DOHH2 (cell line): ENCODE results near the gene AKNA.
A peak's percentile ranks its signal among the peaks of the same experiment; 100 is the strongest.

Experiments
- H3F3A ChIP-seq: fragments of 200-600 bp; sonication (generic), shearing (Covaris generic); 2 replicates; pipeline ENCODE4 v1.6.0; 2016; ENCODE audit warnings: antibody characterized with exemption, mild to moderate bottlenecking; ENCODE audit not compliant: control insufficient read depth, insufficient read depth
- H3K27ac ChIP-seq: fragments of 200-600 bp; sonication (generic); 2 replicates; pipeline ENCODE4 v1.5.1; 2014; ENCODE audit warnings: low read depth, mild to moderate bottlenecking, low read length, moderate library complexity
- H3K27me3 ChIP-seq: fragments of 200-600 bp; sonication (generic); 2 replicates; pipeline ENCODE4 v1.6.1; 2014; ENCODE audit warnings: mild to moderate bottlenecking, low read length, mixed read lengths; ENCODE audit not compliant: control insufficient read depth
- H3K36me3 ChIP-seq: fragments of 200-600 bp; sonication (generic); 2 replicates; pipeline ENCODE4 v1.6.1; 2014; ENCODE audit warnings: mild to moderate bottlenecking, low read length, moderate library complexity, mixed read lengths; ENCODE audit not compliant: control insufficient read depth
- H3K4me1 ChIP-seq: fragments of 200-600 bp; sonication (generic); 2 replicates; pipeline ENCODE4 v1.6.1; 2014; ENCODE audit warnings: mild to moderate bottlenecking, low read length, mixed read lengths; ENCODE audit not compliant: control insufficient read depth
- H3K4me2 ChIP-seq: fragments of 200-600 bp; sonication (generic); 2 replicates; pipeline ENCODE4 v1.6.0; 2014; ENCODE audit warnings: mild to moderate bottlenecking, low read length, moderate library complexity
- H3K4me3 ChIP-seq: fragments of 200-600 bp; sonication (generic); 2 replicates; pipeline ENCODE4 v1.5.1; 2014; ENCODE audit warnings: mild to moderate bottlenecking, low read length, mixed read lengths
- H3K79me2 ChIP-seq: fragments of 200-600 bp; sonication (generic); 2 replicates; pipeline ENCODE4 v1.6.1; 2014; ENCODE audit warnings: mild to moderate bottlenecking, low read length, mixed read lengths; ENCODE audit not compliant: control insufficient read depth
- H3K9me2 ChIP-seq: fragments of 200-600 bp; sonication (generic); replicated peaks from 2 replicates; pipeline ENCODE4 v1.6.1; 2014; ENCODE audit warnings: mild to moderate bottlenecking, low read length, mixed read lengths; ENCODE audit not compliant: control insufficient read depth
- H3K9me3 ChIP-seq: fragments of 200-600 bp; sonication (generic); 2 replicates; pipeline ENCODE4 v1.6.1; 2014; ENCODE audit warnings: antibody characterized with exemption, low read length, mixed read lengths; ENCODE audit not compliant: control insufficient read depth, insufficient read depth
- H4K20me1 ChIP-seq: fragments of 200-600 bp; sonication (generic); 2 replicates; pipeline ENCODE4 v1.6.0; 2014; ENCODE audit warnings: low read depth, mild to moderate bottlenecking, antibody characterized with exemption, low read length, moderate library complexity; ENCODE audit not compliant: control insufficient read depth, insufficient read depth
- EZH2phosphoT487 ChIP-seq: fragments of 200-600 bp; sonication (generic); IDR thresholded peaks from 2 replicates; pipeline ENCODE4 v1.6.1; 2017; ENCODE audit warnings: borderline replicate concordance, mild to moderate bottlenecking, antibody characterized with exemption, low read length, moderate library complexity, mixed read lengths
- TF ChIP-seq, protein P1 (sequence below): fragments of 200-600 bp; sonication (generic); IDR thresholded peaks from one replicate; pipeline ENCODE4 v1.5.1; 2014; ENCODE audit warnings: antibody characterized with exemption, mild to moderate bottlenecking, low read depth, low read length; ENCODE audit not compliant: poor library complexity, severe bottlenecking

The AKNA gene

GRCh38 chr9:114349713-114350480 is 37.9 kb downstream of the AKNA start:
- no peaks in the 10 kb centered on the region for H4K20me1 ChIP-seq
- H3K9me3 ChIP-seq, result no peaks in the 10 kb centered on the region
- TF ChIP-seq EZH2phosphoT487, result no peak
- TF ChIP-seq, protein P1, sequence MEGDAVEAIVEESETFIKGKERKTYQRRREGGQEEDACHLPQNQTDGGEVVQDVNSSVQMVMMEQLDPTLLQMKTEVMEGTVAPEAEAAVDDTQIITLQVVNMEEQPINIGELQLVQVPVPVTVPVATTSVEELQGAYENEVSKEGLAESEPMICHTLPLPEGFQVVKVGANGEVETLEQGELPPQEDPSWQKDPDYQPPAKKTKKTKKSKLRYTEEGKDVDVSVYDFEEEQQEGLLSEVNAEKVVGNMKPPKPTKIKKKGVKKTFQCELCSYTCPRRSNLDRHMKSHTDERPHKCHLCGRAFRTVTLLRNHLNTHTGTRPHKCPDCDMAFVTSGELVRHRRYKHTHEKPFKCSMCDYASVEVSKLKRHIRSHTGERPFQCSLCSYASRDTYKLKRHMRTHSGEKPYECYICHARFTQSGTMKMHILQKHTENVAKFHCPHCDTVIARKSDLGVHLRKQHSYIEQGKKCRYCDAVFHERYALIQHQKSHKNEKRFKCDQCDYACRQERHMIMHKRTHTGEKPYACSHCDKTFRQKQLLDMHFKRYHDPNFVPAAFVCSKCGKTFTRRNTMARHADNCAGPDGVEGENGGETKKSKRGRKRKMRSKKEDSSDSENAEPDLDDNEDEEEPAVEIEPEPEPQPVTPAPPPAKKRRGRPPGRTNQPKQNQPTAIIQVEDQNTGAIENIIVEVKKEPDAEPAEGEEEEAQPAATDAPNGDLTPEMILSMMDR, result no peak
- no peak overlapping the region for H3K4me3 ChIP-seq
- 0 out of 2 replicates have a peak overlapping the region, but pooled peaks have one; percentile 4 for H3K27ac ChIP-seq
- H3K79me2 ChIP-seq, result peaks cover 11% of the 10 kb centered on the region
- no peak overlapping the region for H3K4me2 ChIP-seq
- no peaks in the 10 kb centered on the region for H3K27me3 ChIP-seq
- peaks cover 10% of the 10 kb centered on the region for H3K4me1 ChIP-seq
- peaks cover 6% of the 10 kb centered on the region; the same call in 1 of the 2 replicates for H3F3A ChIP-seq
- H3K36me3 ChIP-seq, result peaks cover 87% of the 10 kb centered on the region
- H3K9me2 ChIP-seq, result no peaks in the 10 kb centered on the region

DNA sequence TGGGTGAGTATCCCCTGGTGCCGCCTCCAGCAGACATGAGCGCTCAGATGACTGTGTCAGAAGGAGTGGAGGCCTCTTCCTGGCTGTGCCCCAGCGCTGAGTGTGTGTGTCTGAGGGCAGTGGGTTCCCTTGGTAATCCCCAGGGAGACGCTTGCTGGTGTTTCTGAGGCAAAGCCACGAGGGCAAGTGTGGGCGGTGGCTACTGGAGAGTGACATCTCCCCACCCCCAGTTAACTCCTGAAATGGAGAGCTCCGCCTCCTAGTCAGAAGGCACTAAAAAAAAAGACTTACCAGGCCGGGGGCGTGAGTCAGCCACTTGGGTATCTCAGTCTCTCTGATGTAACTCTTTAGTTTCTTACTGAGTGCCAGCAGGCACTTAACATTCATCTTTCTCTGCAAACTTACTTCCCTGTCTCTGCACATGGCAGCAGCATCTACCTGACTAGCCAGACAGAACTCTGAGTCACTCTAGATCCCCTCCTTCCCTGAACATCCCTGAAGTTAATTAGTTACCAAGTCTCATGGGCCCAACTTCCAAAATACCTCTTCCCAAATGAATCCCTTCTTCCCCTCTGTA is 38.8 kb downstream of the AKNA start:
- no peak overlapping the region for H3K4me2 ChIP-seq
- H3K27ac ChIP-seq, result 0 out of 2 replicates have a peak overlapping the region, but pooled peaks have one; percentile 4
- H3F3A ChIP-seq, result peaks cover 9% of the 10 kb centered on the region; the same call in 1 of the 2 replicates
- no peaks in the 10 kb centered on the region for H3K27me3 ChIP-seq
- H3K36me3 ChIP-seq, result peaks cover 92% of the 10 kb centered on the region
- peaks cover 11% of the 10 kb centered on the region for H3K79me2 ChIP-seq
- H3K9me3 ChIP-seq, result no peaks in the 10 kb centered on the region
- no peak for TF ChIP-seq EZH2phosphoT487
- TF ChIP-seq, protein P1, result no peak
- H3K9me2 ChIP-seq, result no peaks in the 10 kb centered on the region
- H4K20me1 ChIP-seq, result no peaks in the 10 kb centered on the region
- H3K4me1 ChIP-seq, result peaks cover 10% of the 10 kb centered on the region
- no peak overlapping the region for H3K4me3 ChIP-seq

DNA sequence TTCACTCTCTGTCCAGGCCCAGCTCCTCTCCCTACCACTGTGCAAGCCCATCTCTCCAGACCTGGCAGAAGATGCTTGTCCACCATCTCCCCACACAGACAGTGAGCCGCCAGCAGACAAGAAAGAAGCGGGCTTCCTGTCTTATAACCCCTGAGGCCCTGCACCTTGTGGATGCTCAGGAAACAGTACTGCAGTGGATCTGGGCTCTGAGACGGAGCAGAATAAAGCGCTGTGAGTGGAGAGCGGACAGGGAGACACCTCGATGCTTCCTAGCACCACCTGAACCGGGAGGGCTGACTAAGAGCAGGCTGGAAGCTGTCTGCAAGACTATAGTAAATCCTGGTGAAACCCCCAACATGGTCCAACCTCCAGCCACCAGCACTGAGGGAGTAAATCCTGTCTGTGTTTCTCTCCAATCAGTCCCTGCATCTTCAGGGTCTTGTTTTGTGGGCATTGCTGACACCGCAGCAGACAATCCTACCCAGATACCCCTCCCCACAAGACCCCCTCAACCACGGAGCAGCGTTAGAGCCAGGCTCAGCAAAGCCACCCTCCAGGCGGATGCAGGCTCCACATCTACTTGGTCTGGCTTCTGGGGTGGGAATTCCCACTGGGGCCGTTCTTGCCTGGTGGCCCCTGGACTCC is 39.4 kb downstream of the AKNA start:
- H3K27me3 ChIP-seq, result no peaks in the 10 kb centered on the region
- no peaks in the 10 kb centered on the region for H3K9me3 ChIP-seq
- no peak overlapping the region for H3K4me3 ChIP-seq
- no peak for TF ChIP-seq EZH2phosphoT487
- TF ChIP-seq, protein P1, result no peak
- peaks cover 9% of the 10 kb centered on the region; the same call in 1 of the 2 replicates for H3F3A ChIP-seq
- no peaks in the 10 kb centered on the region for H3K9me2 ChIP-seq
- peaks cover 9% of the 10 kb centered on the region for H3K79me2 ChIP-seq
- no peak overlapping the region for H3K27ac ChIP-seq
- no peaks in the 10 kb centered on the region for H4K20me1 ChIP-seq
- H3K4me2 ChIP-seq, result no peak overlapping the region
- peaks cover 94% of the 10 kb centered on the region for H3K36me3 ChIP-seq
- H3K4me1 ChIP-seq, result peaks cover 10% of the 10 kb centered on the region
